ENCODE measurements around the gene LIME1.

Gene LIME1

DNA sequence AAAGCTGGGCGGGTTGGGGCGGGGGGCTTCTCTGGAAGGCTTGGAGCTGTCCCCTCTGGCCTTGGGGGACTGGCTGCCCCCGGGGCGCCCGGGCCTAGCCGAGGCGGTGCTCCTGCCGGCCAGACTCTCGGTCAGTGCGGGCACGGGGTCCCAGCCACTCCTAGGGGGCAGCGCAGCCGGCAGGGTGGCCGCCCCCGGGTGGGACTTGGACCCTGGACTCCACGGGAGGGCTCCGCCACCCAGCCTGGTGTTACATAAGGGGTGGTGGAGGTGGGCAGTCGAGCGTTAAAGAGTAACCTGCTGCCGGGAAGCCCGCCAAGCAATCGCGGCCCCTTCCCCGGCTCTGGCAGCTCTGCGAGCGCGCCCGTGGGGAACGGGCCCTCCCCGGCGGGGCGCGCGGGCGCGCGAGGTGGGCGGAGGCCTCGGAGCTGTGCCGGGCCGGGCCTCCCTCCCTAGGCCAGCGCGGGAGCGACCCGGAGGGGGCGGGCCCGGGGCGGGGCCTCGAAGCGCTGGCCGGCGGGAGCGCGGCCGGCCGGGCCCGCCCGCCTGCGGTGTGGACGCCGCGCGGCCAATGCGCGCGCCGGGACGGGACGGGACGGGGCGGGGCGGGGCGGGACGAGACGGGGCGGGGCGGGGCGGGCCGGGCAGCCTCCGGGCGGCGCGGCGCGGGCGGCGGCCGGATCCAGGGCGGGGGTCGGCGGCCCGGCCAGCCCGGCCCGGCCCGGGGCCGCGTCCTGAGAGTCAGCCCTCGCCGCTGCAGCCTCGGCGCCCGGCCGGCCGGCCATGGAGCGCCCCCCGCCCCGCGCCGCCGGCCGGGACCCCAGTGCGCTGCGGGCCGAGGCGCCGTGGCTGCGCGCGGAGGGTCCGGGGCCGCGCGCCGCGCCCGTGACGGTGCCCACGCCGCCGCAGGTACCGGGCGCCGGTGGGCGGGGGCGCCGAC is 2.9 kb downstream of the LIME1 start, which contains the start of gene SLC2A4RG:
TSS of gene SLC2A4RG (plus strand) at position 647 of the 940 bp plus-strand sequence. CDS start at position 784, 137 bp downstream.
- FAIRE-seq, result no peak

GRCh38 chr20:63740070-63740626 is 3.7 kb downstream of the LIME1 start:
- FAIRE-seq, result no peak

GRCh38 chr20:63740627-63741353 is 4.3 kb downstream of the LIME1 start:
- FAIRE-seq, result no peak

DNA sequence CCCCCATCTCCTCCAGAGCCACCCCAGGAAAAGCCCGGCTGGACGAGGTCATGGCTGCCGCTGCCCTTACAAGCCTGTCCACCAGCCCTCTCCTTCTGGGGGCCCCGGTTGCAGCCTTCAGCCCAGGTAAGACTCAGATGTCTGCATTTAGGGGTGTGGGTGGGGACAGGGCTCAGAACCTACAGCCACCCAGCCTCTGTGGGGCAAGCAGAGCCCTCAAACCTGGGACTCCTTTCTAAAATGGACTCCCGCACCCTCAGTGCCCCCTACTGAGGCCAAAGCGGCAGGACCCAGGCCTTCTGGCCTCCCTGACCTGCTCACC is 4.9 kb downstream of the LIME1 start:
- no peak for FAIRE-seq

- no peak for FAIRE-seq
Measured at GRCh38 chr20:63741676-63742380, 5.4 kb downstream of the LIME1 start.

GRCh38 chr20:63742381-63743024 is 6.0 kb downstream of the LIME1 start:
- FAIRE-seq, result no peak

DNA sequence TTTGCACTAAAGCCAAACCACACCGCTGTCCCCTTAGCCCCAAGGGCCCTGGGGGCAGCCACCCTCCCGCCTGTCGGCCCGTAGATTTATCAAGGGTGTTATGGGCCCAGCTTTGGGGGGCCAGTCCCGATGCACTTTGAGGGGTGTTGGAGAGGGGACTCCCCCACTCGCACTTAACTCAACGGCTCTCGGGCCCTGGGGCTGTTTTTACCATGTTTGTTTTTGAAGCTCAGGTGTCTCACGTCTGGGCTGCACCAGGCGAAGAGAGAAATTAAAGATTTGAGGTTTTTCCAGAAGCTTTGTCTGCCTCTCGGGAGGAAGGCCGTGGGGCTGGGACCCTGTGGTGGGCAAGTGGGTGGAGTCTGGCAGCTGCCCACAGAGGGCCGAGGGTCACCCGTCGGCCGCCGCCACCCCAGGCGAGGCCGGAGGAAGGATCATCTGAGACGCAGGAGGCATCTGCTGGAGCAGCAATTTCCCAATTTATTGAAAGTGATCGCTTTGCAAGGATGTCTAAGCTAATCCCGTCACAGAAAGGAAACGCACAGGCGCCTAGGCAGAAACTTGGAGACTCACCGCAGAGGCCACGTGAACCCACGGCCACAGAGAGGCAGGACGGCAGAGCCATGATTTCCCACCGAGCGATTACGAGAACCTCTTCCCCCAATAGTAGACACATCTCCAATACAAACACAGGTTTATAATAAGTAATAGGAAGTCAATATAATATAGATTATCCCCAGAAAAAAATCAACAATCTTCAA is 6.9 kb downstream of the LIME1 start:
- FAIRE-seq, result no peak

DNA sequence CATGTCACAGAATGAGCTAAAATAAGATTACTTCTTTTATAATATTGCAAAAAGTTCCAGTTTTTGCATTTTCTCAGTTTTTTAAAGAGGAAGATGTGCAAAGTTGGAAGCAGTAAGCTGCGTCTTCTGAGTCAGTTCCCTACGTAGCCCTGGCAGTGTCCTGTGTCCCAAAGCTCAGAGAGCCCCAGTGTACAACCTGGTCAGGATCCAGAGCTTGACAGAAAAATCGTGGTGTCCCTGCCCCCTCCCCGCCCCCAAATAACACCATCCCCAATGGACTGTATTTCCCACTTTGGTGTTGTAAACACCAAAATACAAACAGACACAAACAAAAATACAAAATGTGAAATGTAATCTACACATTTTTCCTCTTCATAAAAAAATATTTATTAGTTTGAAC is 7.7 kb downstream of the LIME1 start:
- FAIRE-seq, result no peak

DNA sequence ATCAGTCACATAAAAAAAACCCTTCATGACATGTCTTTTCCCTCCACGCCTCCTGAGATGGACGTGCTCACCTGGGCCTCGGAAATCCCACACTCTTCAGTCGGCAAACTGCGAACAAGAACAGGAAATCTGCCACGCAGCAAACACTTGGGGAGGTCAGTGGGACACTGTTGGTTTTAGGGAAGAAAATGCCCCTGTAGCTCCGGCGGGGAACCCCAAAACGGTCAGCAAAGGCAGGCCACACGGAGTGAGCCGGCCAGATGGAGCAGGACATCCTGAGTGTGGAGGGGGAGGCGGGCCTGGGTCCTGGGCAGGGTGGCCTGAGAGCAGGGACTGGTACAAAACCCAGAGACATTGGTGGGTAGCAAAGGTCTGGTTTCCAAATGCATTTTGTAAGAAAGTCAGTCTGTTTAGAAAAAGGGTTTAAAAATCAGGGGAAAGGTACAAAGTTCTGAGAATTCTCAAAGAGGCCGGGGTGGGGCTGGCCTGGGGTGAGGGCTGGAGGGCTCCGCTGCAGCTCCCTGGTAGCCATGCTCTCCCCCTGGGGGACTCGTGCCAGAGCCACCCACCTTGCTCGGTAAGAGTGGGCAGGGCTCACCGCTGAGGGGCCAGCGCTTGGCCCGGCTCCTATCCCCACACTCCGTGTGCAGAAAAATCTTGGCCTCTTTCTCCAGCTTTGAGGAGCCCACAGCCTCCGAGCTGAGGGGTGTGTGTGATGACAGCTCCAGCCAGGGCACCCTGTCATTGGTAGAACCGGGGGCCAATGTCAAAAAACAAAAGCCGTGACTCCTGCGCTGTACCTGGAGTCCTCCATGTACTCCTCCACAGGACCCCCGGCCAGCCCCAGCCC is 8.3 kb downstream of the LIME1 start:
- FAIRE-seq, result no peak

GRCh38 chr20:63745424-63745805 is 9.0 kb downstream of the LIME1 start:
- no peak for FAIRE-seq

DNA sequence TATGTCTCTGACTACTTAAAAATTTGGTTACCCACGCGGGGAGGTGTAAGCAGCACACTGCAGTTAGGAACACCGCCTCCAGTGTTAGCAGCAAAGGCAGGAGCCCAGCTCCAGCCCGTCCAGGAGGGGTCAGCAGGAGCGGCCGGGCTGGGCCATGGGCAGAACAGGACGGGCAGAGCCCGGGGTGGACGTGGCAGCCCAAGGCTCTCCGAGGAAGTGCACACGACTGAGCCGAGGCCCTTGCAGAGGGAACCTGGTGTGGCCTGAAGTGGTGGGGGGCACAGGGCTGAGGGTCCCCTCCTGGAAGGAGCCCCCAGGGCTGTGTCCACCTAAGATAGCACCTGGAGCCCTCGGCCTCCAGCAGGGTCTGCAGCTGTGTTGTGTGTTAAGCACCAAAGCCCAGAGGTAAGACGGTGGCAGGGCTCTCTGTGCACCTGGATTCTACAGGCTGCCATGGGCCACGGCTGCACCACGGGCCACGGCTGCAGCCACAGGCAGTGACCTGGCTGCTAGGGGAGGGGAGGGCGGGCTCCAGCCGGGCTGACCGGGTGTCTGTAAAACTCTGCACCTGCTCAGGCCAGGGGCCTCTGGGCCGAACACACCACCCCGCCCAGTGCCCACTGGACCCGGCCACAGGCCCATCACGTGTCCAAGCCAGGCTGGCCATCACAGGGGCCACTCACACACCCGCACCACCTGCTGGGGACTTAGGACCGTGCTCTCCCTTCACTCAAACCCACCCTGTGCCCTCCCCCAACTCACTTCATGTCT is 9.7 kb downstream of the LIME1 start:
- no peak for FAIRE-seq

- FAIRE-seq, result no peak
Measured at GRCh38 chr20:63746751-63747315, 10.4 kb downstream of the LIME1 start.

- FAIRE-seq, result no peak
Measured at GRCh38 chr20:63747622-63748069, 11.2 kb downstream of the LIME1 start.

GRCh38 chr20:63748070-63748933 is 11.8 kb downstream of the LIME1 start:
- no peak for FAIRE-seq

GRCh38 chr20:63748934-63749270 is 12.4 kb downstream of the LIME1 start:
- FAIRE-seq, result no peak

DNA sequence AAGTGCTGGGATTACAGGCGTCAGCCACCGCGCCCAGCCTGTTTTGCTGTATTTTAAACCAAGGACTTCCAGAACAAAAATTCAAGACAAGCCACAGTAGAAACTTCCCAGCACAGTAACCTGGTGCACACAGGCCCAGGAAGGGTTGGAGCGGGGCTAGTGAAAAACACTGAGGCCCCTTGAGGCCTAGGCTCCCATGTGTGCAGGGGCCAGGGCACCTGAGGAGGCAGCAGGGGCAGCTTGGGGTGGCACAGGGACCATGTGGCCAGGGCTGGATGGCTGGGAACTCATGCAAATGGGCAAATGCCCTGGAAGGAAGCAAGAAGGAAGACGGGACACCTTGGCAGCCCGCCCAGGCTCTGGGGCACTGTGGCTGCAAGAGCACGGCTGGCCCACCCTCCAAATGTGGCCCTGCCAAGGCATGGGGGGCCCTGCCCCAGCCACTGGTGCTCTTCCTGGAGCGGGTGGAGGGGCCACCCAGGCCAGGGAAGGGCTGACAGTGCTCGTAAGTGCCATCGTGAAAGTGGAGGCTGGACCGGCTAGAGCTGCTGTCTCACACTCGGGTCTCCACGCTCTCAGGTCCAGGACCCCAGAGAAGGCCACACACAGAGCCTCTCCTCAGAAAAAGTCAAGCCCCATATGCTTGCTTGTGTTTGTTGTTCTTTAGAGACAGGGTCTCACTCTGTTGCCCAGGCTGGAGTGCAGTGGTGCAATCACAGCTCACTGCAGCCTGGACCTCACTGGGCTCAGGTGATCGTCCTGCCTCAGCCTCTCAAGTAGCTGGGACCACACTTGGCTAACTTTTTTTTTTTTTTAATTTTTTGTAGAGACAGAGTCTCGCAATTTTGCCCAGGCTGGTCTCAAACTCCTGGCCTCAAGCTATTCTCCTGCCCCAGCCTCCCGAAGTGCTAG is 13.4 kb downstream of the LIME1 start:
- no peak for FAIRE-seq

- FAIRE-seq, result no peak
Measured at GRCh38 chr20:63750807-63751470, 14.5 kb downstream of the LIME1 start.
